ENCODE results near the gene ROBO4.

The ROBO4 gene

DNA sequence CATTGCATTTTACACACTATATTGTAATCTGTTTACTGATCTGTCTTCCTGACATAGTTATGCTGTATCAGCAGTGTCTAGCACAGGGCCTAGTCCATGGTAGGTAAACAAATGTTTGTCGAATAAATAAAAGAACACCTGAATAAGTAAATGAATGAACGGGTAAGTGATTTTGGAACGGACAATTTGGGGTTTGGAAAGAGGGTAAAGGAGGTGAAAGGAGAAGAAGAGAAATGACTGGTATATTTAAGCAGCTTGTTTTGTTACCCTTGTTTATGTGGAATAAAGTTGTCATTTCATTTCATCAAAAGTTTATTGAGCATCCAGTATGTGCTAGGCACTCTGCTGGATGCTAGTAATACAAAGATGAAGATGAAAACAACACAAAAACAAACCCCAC lies 21.3 kb upstream of the ROBO4 start, which contains the start of gene HEPN1:
Gene HEPN1, plus strand, starts transcription at position 301 of the 400 bp plus-strand sequence.
- no peak for DNase-seq (ENCODE audit: low spot score)

DNA sequence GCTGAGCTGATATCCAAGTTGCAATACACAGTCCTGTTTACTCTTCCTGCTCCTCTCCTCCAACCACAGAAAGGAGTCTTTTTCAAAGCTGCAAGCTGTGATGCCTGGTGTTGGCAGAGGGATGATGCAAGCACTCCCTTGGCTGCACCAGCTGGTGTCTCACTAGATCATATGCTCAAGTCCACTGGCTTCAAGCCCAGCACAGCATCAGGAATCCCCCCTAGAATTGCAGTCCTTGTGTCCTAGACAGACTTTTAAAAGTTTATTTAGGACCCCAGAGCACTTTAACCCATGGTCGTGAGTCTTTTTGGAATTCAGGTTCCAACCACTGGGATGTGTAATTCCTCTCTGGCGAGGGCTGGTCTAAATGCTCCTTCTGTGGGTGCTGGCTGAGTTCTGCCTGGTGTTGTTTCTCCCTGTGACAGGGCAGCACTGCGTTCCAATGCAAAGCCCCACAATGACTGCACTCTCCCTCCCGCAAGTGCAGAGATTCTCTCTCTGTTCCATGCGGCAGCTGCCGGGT lies 19.5 kb upstream of the ROBO4 start:
- DNase-seq (ENCODE audit: low spot score) = no peak

DNA sequence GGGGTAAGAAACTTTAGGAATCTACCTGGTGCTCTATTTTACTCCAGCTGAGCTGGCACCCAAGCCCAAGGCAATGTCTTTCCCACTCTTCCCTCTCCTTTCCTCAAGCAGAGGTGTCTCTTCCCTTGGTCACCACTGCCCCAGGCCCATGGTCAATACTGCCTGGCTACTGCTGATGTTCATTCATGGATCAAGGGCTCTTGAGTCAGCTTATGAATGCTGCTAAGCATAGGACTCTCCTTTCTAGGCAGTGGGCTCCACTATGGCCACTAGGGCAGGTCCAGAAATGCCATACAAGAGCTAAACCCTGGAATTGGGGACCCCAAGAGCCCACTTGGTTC lies 18.7 kb upstream of the ROBO4 start:
- DNase-seq (ENCODE audit: low spot score) = no peak

DNA sequence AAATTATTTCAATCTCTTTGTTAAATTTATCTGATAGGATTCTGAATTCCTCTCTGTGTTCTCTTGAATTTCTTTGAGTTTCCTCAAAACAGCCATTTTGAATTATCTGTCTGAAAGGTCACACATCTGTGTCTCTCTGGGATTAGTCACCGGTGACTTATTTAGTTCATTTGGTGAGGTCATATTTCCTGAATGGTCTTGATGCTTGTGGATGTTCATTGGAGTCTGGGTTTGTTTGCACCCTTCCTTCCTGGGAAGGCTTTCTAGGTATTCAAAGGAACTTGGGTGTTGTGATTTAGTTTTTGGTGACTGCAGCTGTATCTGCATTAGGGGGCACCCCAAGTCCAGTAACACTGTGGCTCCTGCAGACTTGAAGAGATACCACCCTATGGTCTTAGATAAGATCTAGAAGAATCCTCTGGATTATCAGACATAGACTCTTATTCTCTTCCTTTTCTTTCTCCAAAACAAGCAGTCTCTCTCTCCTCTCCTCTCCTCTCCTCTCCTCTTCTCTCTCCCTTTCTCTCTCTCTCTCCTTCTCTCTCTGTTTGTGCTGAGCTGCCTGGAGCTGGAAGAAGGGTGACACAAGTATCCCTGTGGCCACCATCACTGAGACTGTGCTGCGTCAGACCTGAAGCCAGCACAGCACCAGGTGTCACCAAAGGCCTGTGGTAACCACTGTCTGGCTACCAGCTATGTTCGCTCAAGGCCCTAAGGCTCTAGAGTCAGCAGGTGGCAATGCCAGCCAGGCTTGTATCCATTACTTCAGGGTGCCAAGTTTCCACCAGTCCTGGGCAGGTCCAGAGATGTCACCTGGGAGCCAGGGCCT lies 18.1 kb upstream of the ROBO4 start:
- no peak for DNase-seq (ENCODE audit: low spot score)

DNA sequence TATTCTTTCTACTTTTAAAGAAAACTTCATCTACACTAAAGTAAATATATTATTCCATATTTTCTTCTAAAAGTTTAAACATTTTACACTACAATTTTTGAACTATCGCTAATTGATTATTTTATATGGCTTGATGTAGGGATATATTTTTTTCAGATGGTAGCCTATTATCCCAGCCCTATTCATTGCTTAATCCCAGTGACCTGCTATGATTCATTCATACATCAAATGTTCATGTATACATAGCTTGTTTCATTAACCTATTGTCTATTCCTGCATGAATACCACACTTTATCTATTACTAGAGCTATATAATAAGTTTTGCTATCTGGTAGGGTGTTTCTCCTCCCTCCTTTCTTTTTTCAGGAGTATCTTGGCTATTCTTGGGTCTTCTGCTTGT lies 5.0 kb upstream of the ROBO4 start:
- no peak for DNase-seq (ENCODE audit: low spot score)

DNA sequence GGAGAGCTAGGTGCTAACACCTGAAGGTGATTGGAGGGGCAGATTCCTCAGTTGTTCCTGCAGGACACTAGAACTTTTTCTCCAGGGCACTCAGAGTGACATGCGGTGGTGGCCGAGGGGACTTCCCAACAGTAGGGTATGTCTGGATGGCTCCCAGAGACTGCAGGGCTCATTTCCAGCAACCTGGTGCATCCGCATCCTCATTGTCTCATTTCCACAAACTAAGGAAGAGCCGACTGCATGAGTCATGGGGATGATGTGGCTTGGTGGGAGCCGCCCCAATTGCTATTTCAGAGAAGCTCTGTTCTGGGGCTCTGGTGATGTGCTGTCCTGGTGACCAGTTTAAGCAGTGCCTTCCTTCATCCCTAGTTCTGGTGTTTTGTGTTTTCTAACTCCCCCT lies 2.8 kb upstream of the ROBO4 start:
- peak; percentile 87 for DNase-seq (ENCODE audit: low spot score)

DNA sequence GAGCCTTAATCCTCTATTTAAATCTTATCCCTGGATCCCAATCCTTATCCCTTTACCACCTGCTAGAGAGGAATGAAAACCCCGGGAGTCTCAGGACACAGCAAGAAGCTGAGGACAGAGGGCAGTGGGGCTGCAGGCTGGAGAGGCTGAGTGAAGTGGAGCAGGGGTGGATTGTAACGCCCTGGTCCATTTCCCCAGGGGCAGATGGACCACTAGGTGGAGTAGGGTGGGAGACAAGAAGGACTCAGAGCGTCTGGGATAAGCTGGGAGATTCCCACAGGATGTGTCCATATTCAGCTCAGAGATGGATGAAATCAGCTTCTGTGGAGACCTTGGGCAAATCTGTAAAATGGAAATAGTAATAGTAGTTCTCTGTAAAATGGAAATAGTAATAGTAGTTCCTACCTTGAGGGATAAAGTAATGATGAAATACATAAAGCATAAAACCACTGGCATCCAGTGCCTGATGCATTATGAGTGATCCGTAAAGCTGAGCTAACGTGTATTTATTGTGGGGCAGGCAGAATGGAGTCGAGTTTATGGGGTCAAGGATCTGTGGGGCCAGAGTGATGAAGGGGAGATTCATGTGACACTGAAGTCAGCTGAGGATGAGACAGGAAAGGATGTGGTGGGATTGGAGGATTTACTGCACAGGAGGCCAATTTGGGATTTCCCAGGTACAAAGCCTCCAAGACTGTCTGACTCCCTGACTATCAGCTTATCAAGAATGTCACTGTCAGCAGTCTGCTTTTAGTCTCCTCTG lies 1.9 kb upstream of the ROBO4 start:
- DNase-seq (ENCODE audit: low spot score) = no peak

DNA sequence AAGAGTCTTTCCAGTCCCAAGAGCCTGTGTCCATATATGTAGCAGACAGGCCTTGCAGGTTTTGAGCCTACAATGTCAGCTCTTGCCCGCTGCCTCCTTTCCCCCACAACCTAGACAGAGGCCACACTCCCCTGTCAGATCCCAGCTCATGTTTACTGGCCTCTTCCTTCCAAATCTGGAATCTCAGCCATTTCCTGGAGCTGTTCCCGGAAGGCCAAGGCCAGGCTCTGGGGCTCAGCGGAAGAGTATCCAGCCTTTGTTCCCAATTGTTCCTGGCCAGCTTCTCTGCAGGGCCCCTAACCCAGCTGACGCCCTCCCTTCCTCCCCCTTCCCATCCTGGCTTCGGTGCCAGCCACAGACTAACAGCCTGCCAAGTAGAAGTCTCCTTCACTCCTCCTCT lies 1.0 kb upstream of the ROBO4 start:
- no peak for DNase-seq (ENCODE audit: low spot score)

DNA sequence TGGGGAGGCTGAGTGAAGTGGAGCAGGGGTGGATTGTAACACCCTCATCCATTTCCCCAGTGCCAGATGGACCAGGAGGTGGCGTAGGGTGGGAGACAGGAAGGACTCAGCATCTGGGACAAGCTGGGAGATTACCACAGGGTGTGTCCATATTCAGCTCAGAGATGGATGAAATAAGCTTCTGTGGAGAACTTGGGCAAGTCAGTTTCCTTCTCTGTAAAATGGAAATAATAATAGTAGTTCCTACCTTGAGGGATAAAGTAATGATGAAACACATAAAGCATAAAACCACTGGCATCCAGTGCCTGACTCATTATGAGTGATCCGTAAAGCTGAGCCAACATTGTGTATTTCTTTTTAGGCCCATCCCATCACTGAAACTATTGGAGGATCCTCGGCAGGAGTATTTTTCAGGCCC lies 607 bp upstream of the ROBO4 start:
- peak; percentile 67 for DNase-seq (ENCODE audit: low spot score)

DNA sequence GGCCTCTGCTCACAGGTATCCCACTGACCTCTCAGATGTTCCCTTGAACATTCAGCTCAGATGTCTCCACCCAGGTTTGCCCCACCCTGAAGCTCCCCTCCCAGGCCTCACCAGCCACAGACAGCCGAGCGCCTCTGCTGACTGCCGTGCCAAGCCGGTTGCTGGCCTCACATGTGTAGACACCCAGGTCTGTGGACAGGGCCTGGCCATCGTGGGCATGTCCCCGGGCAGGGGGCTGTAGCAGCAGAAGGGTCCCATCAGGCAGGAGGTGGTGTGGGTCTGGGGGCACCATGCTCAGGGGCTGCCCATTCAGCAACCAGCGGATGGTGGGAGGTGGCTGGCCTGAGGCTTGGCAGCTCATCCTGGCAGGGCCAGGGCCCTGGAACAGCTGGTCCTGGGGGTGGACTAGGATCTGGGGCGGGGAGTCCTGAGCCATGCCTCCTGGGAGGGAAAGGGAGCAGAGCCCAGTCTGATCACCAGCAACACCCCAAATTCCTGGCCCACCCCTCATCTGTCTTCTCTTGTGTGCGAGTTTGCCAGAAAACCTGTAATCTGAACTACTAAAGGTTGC lies 759 bp downstream of the ROBO4 start:
- no peak for DNase-seq (ENCODE audit: low spot score)

DNA sequence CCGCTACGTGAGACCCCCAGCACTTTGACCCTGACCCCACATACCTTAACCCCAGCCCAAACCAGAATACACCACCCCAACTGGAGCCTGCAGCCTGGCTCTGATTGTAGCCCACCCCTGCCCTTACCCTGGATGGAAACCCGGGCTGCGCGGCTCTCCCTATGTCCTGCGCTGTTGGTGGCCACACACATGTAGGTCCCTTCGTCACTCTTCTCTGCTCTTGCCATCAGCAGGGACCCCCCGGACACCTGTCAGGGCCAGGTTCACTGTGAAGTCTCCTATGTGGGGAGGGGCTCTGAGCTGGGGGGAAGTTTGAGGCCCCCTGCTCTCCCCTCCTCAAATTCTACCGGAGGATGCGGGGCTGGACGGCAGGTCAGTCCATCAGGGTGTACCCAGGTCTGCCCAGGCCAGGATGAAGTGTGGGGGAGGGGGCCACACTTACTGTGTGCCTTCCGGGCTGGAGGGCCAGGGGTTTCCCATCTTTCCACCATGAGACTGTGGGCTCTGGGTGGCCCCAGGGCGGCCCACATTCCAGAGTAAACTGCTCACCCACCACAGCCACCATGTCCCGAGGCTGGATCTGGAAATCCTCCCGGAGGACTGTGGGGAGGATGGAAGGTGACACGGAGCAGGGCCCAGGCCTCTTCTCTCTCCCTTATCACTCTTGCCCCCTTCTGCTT lies 1.5 kb downstream of the ROBO4 start:
- no peak for DNase-seq (ENCODE audit: low spot score)

DNA sequence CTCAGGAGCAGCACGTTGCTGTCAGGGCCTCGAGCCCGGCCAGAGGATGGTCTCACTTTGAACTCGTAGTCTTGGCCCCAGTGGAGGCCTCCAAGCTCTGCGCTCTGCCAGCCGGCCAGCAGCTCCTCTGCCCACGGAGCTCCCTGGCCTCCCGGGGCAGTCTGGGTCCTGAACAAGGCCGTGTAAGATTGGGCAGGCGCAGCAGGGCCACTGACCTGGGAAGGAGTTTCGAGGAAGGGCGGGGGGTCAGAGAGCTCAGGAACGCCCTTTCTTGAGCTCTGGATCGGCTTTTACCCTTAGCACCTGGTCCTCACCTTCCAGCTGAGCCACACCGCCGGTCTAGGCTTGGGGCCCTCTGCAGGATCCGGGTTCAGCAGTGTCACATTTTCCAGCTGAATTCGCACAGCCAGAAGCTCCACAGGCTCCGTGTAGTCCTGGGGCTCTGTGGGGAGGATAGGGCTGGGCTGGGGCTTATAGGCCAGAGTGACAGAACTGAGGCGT lies 2.1 kb downstream of the ROBO4 start:
- DNase-seq (ENCODE audit: low spot score) = no peak

DNA sequence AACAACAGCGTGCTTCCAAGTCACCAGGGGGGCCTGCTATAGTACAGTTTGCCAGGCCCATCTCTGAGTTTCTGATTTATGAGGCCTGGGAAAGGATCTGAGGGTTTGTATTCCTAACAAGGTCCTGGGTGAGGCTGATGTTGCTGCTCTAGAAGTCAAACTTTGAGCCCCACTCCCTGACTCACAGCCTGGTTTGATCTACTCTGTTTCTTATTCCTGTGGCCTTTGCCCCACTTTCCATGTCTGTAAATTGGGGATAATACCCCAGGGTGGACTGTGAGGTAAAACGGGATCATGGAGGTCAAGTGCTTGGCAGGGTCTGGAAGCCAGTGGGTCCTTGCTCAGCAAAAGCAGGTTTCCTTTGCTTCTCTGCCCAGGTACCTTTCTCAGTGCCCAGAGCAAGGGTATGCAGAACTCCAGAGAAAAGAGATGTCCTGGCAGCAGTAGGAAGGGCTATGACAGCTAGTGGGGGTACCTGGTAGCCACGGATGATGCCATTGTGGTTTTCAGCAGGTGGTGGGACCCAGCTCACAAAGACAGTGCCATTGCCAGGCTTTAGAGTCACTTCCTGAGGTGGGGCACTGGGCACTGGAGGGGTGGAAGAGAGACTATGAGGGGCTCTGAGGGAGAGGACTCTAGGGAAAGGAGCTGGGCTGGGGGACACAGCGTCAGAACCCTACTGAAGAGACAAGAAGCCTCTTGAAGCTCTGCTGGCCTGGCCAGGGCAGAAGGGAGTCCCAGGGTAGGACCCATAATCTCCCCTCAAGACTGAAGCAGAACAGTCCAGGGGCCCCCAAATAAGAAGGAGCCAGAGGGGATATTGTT lies 2.8 kb downstream of the ROBO4 start:
- DNase-seq (ENCODE audit: low spot score) = no peak

DNA sequence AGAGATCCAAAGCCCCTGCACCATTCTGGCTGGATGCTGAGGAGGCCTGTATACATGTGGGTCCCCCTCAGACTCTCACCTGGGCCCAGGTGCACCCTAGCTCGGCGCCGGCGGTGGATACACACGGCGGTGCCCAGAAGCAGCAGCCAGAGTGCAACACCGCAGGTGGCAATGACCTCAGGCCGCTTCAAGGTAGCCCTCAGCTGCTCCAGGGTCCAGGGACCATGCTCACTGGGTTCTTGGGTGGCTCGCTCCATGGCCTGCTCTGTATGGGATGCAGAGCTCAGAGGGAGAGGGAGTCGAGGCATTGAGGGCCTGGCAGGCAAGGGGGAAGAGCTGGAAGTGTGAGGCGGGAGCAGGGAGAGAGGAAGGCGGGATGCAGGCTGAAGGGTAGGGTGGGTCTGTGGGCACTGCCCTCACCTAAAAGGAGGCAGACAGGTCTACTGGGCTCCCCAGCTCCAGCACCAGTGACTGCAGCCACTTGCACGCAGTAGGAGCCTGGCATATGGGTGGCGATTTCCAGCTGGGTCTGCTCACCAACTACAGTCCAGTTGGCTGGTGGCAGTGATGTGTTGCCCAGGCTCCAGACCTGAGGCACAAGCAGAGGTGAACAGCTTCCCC lies 3.8 kb downstream of the ROBO4 start:
- no peak for DNase-seq (ENCODE audit: low spot score)

DNA sequence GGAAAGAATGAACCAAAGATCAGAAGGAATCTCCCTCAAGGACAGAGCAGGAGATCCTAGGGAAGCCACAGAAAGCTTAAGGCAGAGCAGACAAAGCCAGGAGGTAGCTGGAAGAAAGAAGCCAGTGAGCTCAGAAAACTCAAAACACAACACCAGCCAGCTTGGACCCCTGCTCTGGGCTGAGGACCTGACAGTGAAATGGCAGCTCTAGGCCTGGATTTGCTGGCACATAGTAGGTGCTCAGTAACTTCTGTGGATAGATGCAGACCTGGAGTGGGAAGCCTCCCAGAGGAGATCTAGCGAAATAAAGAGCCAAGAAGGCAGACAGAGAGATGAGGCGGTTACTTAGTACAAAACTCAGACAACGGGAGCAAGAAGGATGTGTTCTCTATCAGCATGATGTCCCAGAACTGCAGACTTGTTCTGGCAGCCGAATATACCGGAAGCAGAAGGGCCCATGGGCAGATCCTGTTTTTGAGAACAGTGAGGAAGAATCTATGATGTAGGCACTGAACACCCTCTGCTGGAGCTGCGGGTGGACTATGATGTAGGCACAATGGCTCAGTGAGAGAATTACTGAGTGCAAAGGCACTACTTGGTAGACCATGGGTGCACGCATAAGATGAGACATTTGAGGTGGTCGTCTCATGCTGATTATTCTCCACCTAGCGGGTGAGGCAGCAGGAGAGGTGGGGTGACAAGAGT lies 4.8 kb downstream of the ROBO4 start:
- no peak for DNase-seq (ENCODE audit: low spot score)

DNA sequence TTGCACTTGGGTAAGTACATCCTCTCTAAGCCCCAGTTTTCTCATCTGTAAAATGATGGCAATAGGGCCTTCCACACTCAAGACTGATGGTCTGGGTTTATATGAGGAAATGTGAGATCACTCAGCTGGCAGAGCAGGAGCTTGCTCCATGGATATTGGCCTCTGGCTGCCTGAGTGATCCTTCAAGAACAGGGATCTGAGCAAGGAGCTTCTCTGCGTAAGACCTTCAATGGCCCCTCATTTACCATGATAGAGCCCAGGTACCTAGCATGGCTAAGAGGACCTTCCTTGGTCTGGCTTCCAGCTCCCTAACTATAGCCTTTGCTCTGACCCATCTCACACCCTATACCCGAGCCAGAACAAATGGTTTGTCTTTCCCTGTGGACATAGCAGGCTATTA lies 5.5 kb downstream of the ROBO4 start:
- no peak for DNase-seq (ENCODE audit: low spot score)

DNA sequence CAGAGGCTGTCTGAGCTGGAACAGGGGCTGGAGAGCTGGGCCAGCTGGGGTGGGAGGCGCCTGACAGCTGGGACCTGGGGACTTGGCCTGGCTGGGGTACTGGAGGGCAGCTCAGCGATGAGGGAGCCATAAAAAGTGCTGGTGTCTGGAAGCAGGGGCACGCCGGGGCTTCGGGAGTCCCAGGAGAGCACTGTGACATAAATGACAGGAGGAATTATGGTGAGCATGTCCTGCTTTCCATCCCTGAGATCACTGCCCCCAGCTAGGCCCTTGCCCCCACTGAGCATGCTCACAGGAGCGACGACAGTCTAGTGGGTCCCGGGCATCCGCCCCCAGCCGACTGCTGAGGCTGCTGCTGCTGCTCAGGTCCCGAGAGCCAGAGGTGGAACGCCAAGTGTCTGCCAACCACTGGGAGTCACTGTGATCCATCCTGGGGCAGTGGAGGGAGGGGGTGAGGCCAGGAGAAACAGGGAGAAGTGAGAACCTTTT lies 6.2 kb downstream of the ROBO4 start:
- DNase-seq (ENCODE audit: low spot score) = no peak

DNA sequence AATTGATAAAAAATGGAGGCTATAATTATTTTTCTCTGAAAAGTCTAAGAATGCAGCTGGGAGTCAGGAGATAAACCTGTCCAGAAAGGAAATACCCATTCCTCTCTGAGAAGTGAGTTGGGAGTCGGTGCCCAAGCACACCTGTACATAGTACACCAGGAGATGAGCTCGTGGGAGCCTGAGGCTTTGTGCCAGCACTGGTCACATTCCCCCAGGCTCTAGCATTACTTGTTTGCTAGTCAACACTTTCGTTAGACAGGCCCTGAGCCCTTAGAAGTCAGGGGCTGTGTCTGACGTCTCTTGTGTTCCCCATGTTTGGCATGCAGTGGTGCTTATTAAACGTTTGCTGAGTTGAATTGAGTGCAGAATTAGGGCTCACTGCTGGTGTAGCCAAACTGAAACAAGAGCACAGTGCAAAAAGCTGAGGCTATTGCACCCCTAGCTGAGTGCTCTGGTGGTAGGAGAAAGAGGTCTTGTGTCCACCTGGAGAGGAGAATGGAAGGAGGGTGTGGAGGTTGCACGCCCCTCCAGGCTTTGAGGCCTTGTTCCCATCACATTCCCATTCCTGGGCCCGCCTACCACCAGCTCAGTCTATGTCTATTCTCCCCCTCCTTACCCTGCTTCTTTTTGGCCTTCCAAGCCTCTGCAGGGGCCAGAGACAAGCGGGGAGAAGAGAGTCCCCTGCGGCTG lies 6.8 kb downstream of the ROBO4 start:
- DNase-seq (ENCODE audit: low spot score) = no peak

DNA sequence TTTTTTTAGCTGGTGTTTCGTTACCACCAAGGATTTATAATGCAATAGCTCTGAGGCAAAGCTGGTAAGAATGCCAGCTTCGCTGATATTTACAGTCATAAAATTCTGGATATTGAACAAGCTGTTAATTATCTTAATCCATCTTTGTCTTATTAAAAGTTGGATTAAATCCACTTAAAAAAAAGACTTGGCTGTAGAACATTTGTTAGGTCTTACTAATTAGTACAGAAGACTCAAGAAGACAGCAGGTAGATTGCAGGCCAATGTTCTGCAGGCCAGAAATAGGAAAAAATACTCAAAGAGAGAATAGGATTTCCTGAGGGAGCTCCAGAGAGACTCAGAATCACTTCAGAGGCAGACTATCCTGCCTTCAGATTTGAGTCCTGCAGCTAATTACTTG lies 7.5 kb downstream of the ROBO4 start:
- DNase-seq (ENCODE audit: low spot score) = no peak

Data from SW480 (cell line).